Uterus (tissue), 2 donors: Measurements from ENCODE around the gene SLC27A2.

Experiments used
- POLR2A ChIP-seq, 2 donors: fragments of 450-650 bp; IDR thresholded peaks; one replicate each; pipeline ENCODE4 v1.6.1; 2016; ENCODE audit warnings: antibody characterized with exemption in 2 of 2, mild to moderate bottlenecking in 1 of 2, moderate library complexity in 1 of 2
- TF ChIP-seq, protein P1 (sequence below), 4 experiments: fragments of 200-600 bp in 2 of 4; fragments of 450-650 bp in 2 of 4; sonication (generic) in 2 of 4; IDR thresholded peaks; one replicate each; pipeline ENCODE4 v1.5.1; 2016 to 2019; ENCODE audit warnings: antibody characterized with exemption in 4 of 4, mild to moderate bottlenecking in 2 of 4, moderate library complexity in 1 of 4

DNA sequence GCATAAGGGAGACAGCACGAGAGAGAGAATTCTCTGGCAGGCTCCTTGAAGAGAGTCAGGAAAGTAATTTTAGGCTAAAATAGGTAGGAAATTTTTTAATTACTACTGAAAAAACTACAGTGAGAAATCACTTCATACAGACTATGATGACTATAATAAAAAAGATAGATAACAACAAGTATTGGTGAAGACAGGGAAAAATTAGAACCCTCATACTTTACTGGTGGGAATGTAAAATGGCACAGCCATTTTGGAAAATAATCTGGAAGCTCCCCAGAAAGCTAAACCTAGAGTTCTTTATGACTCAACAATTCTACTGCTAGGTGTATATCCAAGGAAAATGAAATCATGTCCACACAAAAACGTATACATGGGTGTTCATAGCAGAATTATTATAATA lies 85.6 kb downstream of the SLC27A2 start:
- TF ChIP-seq, protein P1, sequence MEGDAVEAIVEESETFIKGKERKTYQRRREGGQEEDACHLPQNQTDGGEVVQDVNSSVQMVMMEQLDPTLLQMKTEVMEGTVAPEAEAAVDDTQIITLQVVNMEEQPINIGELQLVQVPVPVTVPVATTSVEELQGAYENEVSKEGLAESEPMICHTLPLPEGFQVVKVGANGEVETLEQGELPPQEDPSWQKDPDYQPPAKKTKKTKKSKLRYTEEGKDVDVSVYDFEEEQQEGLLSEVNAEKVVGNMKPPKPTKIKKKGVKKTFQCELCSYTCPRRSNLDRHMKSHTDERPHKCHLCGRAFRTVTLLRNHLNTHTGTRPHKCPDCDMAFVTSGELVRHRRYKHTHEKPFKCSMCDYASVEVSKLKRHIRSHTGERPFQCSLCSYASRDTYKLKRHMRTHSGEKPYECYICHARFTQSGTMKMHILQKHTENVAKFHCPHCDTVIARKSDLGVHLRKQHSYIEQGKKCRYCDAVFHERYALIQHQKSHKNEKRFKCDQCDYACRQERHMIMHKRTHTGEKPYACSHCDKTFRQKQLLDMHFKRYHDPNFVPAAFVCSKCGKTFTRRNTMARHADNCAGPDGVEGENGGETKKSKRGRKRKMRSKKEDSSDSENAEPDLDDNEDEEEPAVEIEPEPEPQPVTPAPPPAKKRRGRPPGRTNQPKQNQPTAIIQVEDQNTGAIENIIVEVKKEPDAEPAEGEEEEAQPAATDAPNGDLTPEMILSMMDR (IDR thresholded peaks at IDR 0.05): no peak
- no peak for TF ChIP-seq POLR2A (IDR thresholded peaks at IDR 0.05)
